GM20431 (cell line): ENCODE measurements around the gene RETN.

ENCODE experiments used
- in situ Hi-C: fragments of 300-500 bp; cut with MseI, MboI; formaldehyde crosslinking; loops from one replicate; pipeline ENCODE4 v1.15.0; 2020; ENCODE audit warnings: low sequenced_read_pairs; ENCODE audit not compliant: unreplicated experiment

Gene RETN

DNA sequence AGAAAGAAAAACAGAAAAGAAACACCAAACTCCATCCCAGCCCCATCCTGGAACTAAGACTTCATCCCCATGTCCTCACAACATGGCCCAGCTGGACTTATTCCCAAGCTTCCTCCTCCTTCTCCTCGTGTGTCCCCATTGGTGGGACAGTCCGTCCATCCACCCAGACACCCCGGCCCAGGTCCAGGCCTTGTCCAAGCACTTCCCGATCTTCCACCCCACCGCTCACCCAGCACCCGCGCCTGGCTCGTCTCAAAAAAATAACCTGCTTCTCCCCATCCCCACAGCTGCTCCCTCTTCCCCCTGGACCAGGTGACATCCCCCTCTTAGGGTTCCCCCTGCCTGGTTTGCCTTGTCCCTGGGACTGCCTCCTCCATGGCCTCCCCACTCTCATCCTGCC lies 34.5 kb downstream of the RETN start:
- in situ Hi-C loops, result no loop called here

DNA sequence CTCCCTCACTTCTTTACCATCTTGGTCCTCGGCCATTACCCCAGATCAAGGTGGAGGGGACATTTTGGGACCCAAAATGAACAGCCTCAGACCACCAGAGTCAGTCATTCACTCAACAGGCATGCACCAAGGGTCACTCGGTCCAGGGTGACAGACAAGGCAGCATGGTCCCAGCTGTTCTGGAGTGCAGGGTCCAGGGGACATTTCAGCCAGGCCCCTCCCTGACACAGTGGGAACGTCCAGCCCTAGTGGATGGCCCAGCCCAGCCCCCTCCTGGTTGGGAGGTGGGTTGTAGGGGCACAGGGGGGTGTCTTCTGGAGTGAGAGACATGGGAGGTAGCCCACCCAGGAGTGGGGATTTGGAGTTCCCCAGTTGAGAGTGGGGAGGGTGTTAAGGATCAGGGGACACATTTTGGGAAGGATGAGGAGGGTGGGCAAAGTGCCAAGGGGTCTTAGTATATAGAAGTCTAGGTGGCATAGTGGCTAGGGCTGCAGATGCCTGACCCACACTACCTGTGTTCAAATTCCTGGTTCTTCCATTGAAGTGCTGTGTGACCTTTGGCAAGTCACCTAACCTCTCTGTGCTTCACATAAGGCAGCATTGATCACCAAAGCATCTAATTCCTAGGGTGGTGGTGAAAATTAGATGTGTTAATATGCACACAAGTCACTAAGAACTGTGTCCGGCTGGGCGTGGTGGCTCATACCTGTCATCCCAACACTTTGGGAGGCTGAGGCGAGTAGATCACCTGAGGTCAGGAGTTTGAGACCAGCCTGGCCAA lies 35.6 kb downstream of the RETN start:
- in situ Hi-C loops, result no loop called here

DNA sequence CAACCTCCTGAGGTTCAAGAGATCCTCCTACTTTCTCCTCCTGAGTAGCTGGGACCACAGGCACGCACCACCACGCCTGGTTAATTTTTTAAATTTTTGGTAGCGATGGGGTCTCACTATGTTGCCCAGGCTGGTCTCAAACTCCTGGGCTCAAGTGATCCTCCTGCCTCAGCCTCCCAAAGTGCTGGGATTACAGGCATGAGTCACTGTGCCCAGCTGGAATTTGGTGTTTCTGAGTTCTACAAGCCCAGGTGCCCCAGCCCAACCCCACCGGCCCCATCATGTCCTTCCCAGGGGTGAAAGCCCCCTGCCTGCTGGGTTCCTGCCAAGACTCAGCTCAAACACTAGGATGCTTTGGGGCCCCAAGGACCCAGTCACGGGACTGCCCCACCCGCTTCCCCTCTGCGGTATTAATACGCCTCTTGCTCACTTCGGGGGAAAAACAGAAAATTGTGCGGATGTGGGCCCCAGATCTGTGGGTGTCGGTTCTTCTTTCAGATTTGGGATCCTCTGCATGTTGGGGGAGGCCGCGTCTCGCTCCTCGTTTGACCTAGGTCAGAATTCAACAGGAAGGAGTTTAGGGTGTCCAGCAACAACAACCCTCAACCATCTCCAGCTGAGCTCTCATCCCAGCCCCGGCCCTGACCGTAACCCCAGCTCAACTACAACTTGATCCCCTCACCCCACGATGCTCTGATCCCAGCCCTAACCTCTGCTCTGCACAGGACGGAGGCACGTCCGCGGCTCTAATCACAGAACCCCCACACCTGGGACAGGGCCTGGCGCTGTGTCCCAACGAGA lies 36.7 kb downstream of the RETN start:
- in situ Hi-C loops, result no loop called here

DNA sequence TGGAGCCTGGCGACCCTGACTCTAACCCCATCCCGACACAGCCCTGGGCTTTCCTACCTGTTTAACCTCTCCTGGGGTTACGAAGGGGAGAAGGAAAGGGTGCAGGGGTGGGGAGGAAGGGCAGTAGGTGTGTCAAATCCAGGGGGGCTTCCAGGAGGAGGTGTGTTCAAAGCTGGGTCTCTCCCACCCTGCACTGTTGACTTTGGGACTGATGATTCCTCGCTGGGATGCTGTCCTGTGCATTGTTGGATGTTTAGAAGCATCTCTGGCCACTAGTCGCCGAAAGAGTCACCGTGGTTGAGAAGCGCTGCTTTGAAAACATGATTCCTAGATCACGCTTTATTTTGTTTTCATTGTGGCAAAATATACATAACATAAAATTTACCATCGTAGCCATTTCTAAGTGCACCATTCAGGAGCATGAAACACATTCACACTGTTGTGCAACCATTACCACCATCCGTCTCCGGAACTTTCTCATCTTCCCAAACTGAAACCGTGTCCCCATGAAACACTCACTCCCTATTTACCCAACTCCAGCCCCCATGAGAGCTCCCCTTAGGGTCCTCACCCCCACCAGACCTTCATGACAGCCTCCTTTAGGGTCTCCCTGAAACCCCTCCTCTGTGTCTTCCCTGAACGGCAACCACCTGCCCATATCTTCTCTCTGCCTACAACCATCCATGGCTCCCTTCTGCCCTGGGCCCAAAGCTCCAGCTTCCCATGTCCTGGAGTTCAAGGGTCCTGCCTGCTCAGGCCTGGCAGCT lies 37.5 kb downstream of the RETN start:
- in situ Hi-C loops, result no loop called here

DNA sequence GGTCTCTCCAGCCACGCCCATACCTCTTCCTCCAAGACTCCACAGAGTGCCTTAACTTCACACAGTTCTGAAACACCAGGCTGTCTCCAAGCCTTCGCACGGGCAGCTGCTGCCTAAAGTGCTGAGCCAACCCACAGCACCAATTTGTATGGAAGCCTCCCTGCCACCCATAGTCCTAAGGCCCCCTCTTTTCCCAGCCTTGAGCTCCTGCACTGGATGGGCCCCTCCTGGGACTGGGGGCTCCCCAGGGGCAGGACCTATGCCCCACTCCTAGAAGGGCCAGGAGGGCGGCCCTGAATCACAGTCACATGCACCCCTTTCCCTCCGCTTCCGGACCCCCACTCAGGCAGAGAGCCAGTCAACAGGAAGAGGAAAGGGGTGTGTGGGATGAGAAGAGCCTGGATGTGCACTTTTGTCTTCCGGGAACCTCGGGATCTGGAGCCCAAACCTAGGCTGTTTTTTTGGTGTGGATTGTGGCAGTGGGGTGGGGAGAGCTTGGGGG lies 38.2 kb downstream of the RETN start:
- in situ Hi-C loops, result no loop called here

DNA sequence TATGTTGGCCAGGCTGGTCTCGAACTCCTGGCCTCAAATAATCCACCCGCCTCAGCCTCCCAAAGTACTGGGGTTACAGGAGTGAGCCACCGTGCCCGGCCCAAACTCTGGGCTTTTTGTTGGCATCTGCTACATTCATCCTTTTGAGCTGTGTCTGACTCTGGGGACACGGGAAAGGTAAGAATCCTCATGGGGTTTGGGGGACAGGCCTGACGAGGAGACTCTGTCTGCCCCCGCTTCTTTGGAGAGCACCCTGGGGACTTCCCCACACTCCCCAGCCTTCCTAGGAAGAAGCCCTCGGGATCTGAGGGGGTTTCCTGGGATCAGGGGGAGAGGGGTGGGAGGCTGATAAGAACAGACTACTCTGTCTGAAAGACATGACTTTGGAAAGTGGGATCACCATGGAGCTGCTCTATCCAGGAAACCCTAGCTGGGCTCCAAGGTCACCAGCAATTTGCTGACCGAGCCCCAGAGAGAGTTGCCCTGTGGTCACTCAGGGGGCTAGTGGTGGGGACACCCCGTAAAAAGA lies 41.1 kb downstream of the RETN start:
- in situ Hi-C loops, result no loop called here

DNA sequence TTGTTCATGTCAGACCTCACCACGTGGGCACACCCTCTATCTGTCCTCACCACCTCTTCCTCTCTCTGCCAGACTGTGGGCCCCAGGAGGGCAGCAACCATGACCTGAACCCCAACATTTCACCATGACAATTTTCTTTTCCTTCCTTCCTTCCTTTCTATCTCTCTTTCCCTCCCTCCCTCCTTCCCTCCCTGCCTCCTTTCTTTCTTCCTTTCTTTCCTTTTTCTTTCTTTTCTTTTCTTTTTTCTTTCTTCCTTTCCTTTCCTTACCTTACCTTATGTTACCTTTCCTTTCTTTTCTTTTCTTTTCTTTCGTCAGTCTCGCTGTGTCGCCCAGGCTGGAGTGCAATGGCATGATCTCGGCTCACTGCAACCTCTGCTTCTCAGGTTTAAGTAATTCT lies 41.8 kb downstream of the RETN start:
- in situ Hi-C loops, result no loop called here

DNA sequence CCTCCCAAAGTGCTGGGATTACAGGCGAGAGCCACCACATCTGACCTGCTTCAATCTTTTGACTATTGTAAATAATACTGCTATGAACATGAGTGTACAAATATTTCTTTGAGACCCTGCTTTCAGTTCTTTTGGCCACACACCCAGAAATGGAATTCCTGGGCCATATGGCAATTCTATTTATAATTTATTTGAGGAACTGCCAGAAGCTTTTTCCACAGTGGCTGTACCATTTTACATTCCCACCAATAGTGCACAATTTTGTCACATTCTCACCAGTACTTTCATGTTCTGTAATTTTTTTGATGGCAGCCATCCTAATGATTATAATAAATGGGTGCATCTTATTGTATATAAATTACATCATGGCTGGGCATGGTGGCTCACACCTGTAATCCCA lies 46.8 kb downstream of the RETN start:
- in situ Hi-C loops, result no loop called here

DNA sequence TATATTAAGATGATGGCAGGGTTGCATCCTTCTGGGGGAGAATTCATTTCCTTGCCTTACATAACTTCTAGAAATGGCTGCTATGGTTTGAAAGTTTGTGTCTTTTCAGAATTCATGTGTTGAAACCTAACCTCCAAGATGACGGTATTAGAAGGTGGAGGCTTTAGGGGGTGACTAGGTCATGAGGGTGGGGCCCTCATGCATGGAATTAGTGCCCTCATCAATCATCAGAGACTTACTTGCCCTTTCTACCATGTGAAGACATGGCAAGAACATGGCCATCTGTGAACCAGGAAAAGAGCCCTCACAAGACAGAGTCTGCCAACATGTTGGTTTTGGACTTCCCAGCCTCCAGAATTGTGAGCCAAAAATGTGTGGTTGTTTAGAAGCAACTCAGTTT lies 47.9 kb downstream of the RETN start:
- in situ Hi-C loops, result no loop called here

DNA sequence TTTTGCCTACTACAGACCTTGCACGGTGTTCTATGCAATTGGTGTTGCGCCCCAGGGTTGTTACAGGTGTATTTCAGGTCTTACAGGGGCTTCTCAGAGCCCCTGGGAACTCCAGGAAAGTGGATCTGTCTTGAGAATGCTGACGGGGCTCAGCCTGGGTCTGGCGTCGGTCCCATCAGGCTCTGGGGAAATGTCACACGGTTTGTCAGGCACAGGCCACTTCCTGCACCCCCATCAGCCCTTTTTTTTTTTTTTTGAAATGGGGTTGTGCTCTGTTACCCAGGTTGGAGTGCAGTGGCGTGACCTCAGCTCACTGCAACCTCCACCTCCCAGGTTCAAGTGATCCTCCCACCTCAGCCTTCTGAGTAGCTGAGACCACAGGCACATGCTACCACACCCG lies 49.8 kb downstream of the RETN start:
- in situ Hi-C loops, result no loop called here
